Dermis microvascular lymphatic vessel endothelial cell (primary cell): Measurements from ENCODE around the gene HSPA12A. TPM values are rescaled to one million over a fixed set of nuclear protein-coding genes. Genes with fewer than 3 reads are reported as not detected.

ENCODE experiments used
- DNase-seq, 2 donors: peaks; one replicate each; pipeline versions ENCODE4 v3.0.0 to v3.0.0-alpha.2; 2010; ENCODE audit warnings: low read depth in 2 of 2
- total RNA-seq: library from RNA; depleted of rRNA; stranded (reverse); fragments of >200 nt; gene quantifications from 2 replicates; pipeline ENCODE4 v1.2.1, GENCODE V29; 2014

Gene HSPA12A
- total RNA-seq, 1 donor from 2014 or later = 0.77 TPM

GRCh38 chr10:116771101-116771958 lies 29.0 kb upstream of the HSPA12A start:
- DNase-seq = peak; percentile 54 to 84

- no peak for DNase-seq
Measured at GRCh38 chr10:116770281-116770680, 27.9 kb upstream of the HSPA12A start.

- no peak for DNase-seq
Measured at GRCh38 chr10:116769791-116770190, 27.4 kb upstream of the HSPA12A start.

- DNase-seq = no peak
Measured at GRCh38 chr10:116769368-116769767, 27.0 kb upstream of the HSPA12A start.

GRCh38 chr10:116768786-116769185 lies 26.4 kb upstream of the HSPA12A start:
- DNase-seq = no peak

GRCh38 chr10:116766837-116767634 lies 24.7 kb upstream of the HSPA12A start:
- DNase-seq = no peak

GRCh38 chr10:116766241-116766827 lies 24.0 kb upstream of the HSPA12A start:
- no peak for DNase-seq

- DNase-seq = peak in 1 of 2 donors; percentile 27
Measured at GRCh38 chr10:116765648-116766081, 23.3 kb upstream of the HSPA12A start.

GRCh38 chr10:116764979-116765378 lies 22.6 kb upstream of the HSPA12A start:
- DNase-seq = no peak

GRCh38 chr10:116763440-116763839 lies 21.1 kb upstream of the HSPA12A start:
- DNase-seq = no peak

- no peak for DNase-seq
Measured at GRCh38 chr10:116761883-116762282, 19.5 kb upstream of the HSPA12A start.

GRCh38 chr10:116760919-116761318 lies 18.6 kb upstream of the HSPA12A start:
- no peak for DNase-seq

GRCh38 chr10:116757246-116757645 lies 14.9 kb upstream of the HSPA12A start:
- DNase-seq = no peak

GRCh38 chr10:116756277-116756676 lies 13.9 kb upstream of the HSPA12A start:
- DNase-seq = no peak

GRCh38 chr10:116753759-116754158 lies 11.4 kb upstream of the HSPA12A start:
- DNase-seq = no peak

GRCh38 chr10:116752969-116753665 lies 10.8 kb upstream of the HSPA12A start:
- DNase-seq = no peak

- DNase-seq = no peak
Measured at GRCh38 chr10:116752563-116752962, 10.2 kb upstream of the HSPA12A start.

- no peak for DNase-seq
Measured at GRCh38 chr10:116748471-116748870, 6.1 kb upstream of the HSPA12A start.

- DNase-seq = no peak
Measured at GRCh38 chr10:116748041-116748440, 5.7 kb upstream of the HSPA12A start.

- DNase-seq = no peak
Measured at GRCh38 chr10:116747325-116747724, 5.0 kb upstream of the HSPA12A start.

GRCh38 chr10:116744885-116745284 lies 2.5 kb upstream of the HSPA12A start:
- no peak for DNase-seq
